Activated naive CD4-positive, alpha-beta T cell (primary cell): ENCODE measurements around the gene PREB.

Experiments
- DNase-seq, 4 experiments: peaks; one replicate each; lab custom pipeline; 2025; lab: John Stamatoyannopoulos, UW

Gene PREB

GRCh38 chr2:27152102-27152795 is 17.8 kb upstream of the PREB start:
- no peak for DNase-seq

GRCh38 chr2:27150639-27151230 is 16.3 kb upstream of the PREB start:
- DNase-seq, result no peak

- DNase-seq, result no peak
These were observed 15.4 kb upstream of the PREB start for GRCh38 chr2:27149570-27150405.

- DNase-seq, result no peak
These were observed 14.5 kb upstream of the PREB start, which contains the start of gene TCF23 for GRCh38 chr2:27148801-27149439. Gene TCF23, plus strand, starts transcription at chr2:27149004. Its CDS starts 130 bp downstream, at chr2:27149134.

GRCh38 chr2:27147935-27148334 is 13.5 kb upstream of the PREB start:
- DNase-seq, result no peak

GRCh38 chr2:27145682-27146081 is 11.2 kb upstream of the PREB start:
- no peak for DNase-seq

- DNase-seq, result no peak
These were observed 8.8 kb upstream of the PREB start for GRCh38 chr2:27143285-27143684.

- DNase-seq, result no peak
These were observed 4.9 kb upstream of the PREB start, which contains the start of gene PRR30 for GRCh38 chr2:27139310-27139709. Gene PRR30, minus strand, starts transcription at chr2:27139410. Its CDS starts 1,081 bp downstream, at chr2:27138329.

- no peak for DNase-seq
These were observed 3.7 kb upstream of the PREB start for GRCh38 chr2:27138111-27138510.

GRCh38 chr2:27137322-27137935 is 3.0 kb upstream of the PREB start:
- DNase-seq, result no peak

- DNase-seq, result no peak
These were observed 2.3 kb upstream of the PREB start for GRCh38 chr2:27136751-27137150.

GRCh38 chr2:27135478-27135955 is 1.1 kb upstream of the PREB start:
- no peak for DNase-seq

- DNase-seq, result no peak
These were observed 493 bp upstream of the PREB start for GRCh38 chr2:27134781-27135477.

GRCh38 chr2:27133195-27133875 is 1.1 kb downstream of the PREB start:
- DNase-seq, result no peak

- no peak for DNase-seq
These were observed 3.0 kb downstream of the PREB start for GRCh38 chr2:27131429-27131828.

- no peak for DNase-seq
These were observed 4.0 kb downstream of the PREB start for GRCh38 chr2:27130396-27130795.

GRCh38 chr2:27128668-27129571 is 5.5 kb downstream of the PREB start:
- no peak for DNase-seq

- DNase-seq, result no peak
These were observed 6.4 kb downstream of the PREB start for GRCh38 chr2:27127883-27128667.
